Muscle layer of colon (tissue), 2 donors: ENCODE measurements around the gene TASOR.
"Not testable (repeated sequence)": the region's sequence is repeated elsewhere in the genome, so short reads cannot be mapped to it uniquely, and the experiment has no call there.

ENCODE experiments used
- H3K27ac ChIP-seq: one replicate; pipeline ENCODE4 v1.7.0; 2013; ENCODE audit warnings: low read depth, mild to moderate bottlenecking, low read length, moderate library complexity
- H3K27me3 ChIP-seq, 2 donors: one replicate each; pipeline ENCODE4 v1.7.0; 2013; ENCODE audit warnings: low read length in 2 of 2, mild to moderate bottlenecking in 2 of 2; ENCODE audit not compliant: insufficient read depth in 2 of 2, control insufficient read depth in 1 of 2
- H3K36me3 ChIP-seq: one replicate; pipeline ENCODE4 v1.7.0; 2013; ENCODE audit warnings: mild to moderate bottlenecking, low read length; ENCODE audit not compliant: insufficient read depth
- H3K4me1 ChIP-seq: one replicate; pipeline ENCODE4 v1.7.0; 2013; ENCODE audit warnings: mild to moderate bottlenecking, low read length; ENCODE audit not compliant: insufficient read depth
- H3K4me3 ChIP-seq, 2 donors: one replicate each; pipeline ENCODE4 v1.7.0; 2013; ENCODE audit warnings: low read length in 2 of 2, low read depth in 1 of 2, mild to moderate bottlenecking in 1 of 2, moderate library complexity in 1 of 2
- H3K9ac ChIP-seq: one replicate; pipeline ENCODE4 v1.7.0; 2013; ENCODE audit warnings: low read length
- H3K9me3 ChIP-seq: one replicate; pipeline ENCODE4 v1.7.0; 2013; ENCODE audit warnings: mild to moderate bottlenecking, low read length
- donor health status: abdominal sarcoma.
- donor health status: Adenocarcinoma of cecum.

TASOR gene

DNA sequence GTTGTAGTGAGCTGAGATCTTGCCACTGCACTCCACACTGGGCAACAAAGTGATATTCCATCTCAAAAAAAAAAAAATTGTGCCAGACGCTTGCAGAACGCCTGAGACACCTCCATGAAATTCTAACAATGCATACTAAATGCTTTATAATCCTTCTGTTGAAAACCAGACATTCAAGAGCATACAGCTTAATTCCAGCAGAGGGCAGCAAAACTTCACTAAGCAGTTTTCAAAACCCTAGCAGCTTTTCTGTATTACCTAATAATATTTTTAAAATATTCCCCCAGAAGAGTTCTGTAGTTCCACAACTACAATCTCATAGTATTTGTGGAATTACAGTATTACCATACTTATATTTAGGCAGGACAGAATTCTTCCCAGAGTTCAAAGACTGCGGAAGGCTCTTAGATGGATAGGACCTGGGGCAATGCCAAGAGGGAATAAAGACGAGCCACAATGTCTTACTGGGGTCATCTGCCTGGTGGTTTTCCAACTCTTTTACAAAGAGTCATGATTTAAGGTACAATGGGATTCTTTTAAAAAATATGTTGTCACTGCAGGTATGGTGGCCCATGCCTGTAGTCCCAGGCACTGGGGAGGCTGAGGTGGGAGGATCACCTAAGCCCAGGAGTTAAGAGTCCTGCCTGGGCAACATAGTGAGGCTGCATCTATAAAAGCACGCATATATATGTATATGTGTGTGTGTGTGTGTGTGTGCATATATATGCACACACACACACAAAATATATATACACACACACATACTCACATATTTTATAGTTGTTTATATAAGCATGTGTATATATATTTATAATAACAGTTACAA, 19.6 kb upstream of the TASOR start:
- Histone ChIP-seq H3K9ac (no peak overlapping the region), H3K27me3 (no peaks in the 10 kb centered on the region), H3K4me1 (peaks cover 4% of the 10 kb centered on the region), H3K27ac (no peak overlapping the region), H3K9me3 (no peaks in the 10 kb centered on the region), H3K4me3 (no peak overlapping the region), H3K36me3 (no peaks in the 10 kb centered on the region)

DNA sequence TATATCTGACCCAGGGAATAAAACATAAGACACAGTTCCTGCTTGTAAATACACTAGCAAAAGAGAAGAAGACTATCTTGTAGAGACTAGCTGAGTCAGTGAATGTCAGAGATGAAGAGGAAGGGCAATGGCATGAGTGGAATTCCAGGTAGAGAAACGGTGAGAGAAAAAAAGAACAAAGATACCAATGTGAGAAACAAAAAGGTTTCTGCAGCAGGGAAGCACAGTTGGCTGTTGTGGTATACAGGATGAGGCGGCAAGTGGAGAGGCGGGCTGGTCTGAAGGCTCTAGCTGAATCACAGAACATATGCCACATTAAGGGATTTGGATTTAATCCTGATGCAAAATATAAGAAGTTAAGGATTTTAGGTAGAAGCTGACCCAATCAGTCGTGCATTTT, 17.1 kb upstream of the TASOR start:
- Histone ChIP-seq H3K4me3 (no peak overlapping the region), H3K36me3 (no peaks in the 10 kb centered on the region), H3K4me1 (peaks cover 4% of the 10 kb centered on the region), H3K9ac (no peak overlapping the region), H3K27me3 (no peaks in the 10 kb centered on the region), H3K9me3 (no peaks in the 10 kb centered on the region), H3K27ac (no peak overlapping the region)

DNA sequence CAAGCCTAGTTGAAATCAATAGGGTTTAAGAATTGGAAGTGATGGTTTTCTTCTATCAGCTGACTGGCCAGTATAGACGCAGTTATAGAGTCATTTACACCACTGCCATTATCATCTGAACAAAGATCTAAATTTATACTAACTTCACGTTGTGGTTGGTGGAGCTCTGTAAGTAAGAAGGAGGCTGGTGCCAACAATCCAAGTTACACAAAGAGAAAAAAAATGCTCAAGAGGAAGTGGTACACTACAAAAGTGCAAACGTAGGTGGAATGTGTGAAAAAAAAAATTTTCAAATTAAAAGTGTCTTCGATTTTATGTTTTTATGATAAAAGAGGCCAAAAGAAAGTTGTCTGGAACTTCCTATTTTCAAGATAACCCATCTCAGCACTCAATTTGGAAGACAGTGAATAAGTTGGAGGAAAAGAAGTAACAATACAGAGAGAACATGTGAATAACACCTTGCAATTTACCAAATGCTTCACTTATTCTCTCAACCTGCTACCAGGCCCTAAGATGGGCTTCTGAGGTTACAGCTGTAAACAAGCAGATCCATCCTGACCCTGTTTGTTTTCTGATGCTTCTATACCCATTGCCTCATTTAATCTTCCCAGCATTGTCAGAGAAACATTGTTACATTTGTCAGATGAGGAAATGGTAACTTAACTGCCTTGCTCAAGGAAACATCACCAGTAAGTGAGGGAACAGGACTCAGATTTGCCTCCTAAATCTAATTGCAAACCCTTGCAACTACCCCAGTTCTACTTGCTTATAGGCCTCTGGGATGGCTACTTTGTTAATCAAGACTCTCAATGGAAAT, 12.0 kb upstream of the TASOR start:
- H3K4me3 ChIP-seq, result no peak overlapping the region
- H3K27ac ChIP-seq, result no peak overlapping the region
- H3K27me3 ChIP-seq, result no peaks in the 10 kb centered on the region
- no peaks in the 10 kb centered on the region for H3K36me3 ChIP-seq
- no peak overlapping the region for H3K9ac ChIP-seq
- H3K4me1 ChIP-seq, result no peaks in the 10 kb centered on the region
- H3K9me3 ChIP-seq, result no peaks in the 10 kb centered on the region

DNA sequence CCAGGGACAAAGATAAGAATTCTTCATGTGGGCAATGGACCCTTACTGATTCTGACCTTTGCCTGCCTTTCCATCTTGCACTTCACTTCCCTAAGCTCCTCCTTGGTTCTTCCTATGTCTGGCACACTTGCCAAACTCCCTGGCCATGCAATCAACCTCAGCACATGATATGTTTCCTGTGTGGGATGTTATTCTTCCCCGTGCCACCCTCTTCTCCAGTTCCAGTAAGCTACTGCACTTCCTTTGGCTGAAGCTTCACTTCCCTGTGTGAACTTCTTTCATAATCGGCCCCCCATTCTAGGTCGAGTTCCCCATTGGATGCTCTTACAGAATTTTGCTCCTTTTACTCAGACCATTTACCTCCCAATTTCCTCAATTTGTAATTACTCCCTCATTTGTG, 10.7 kb upstream of the TASOR start:
- H3K4me1 ChIP-seq, result no peaks in the 10 kb centered on the region
- no peaks in the 10 kb centered on the region for H3K9me3 ChIP-seq
- H3K9ac ChIP-seq, result no peak overlapping the region
- H3K4me3 ChIP-seq, result no peak overlapping the region
- H3K27ac ChIP-seq, result no peak overlapping the region
- H3K27me3 ChIP-seq, result no peaks in the 10 kb centered on the region
- H3K36me3 ChIP-seq, result no peaks in the 10 kb centered on the region

DNA sequence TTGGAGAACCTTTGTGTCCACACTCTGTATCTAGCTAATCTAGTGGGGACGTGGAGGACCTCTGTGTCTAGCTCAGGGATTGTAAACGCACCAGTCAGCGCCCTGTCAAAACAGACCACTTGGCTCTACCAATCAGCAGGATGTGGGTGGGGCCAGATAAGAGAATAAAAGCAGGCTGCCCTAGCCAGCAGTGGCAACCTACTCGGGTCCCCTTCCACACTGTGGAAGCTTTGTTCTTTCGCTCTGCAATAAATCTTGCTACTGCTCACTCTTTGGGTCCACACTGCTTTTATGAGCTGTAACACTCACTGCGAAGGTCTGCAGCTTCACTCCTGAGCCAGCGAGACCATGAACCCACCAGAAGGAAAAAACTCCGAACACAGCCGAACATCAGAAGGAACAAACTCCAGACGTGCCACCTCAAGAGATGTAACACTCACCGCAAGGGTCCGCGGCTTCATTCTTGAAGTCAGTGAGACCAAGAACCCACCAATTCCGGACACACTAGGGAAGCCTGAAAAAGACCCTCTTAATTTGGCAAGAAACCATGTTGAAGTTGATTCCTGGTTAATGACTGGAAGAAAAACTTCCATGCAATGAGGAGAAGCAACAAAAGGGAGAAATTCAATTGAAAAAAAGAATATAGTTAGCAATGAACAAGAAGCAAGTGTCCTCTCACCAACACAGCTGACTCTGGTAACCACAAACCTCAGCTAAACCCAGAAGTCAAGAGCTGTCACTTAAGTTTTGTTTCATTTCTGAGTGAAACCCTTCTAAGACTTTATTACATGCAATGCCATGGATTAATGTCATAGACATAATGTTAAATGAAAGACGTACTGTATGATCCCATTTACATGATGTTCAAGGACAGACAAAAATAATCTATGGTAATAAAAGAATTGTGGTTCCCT, 9.7 kb upstream of the TASOR start:
- not testable (repeated sequence) for H3K27ac ChIP-seq, H3K36me3 ChIP-seq, H3K9me3 ChIP-seq, H3K4me3 ChIP-seq, H3K4me1 ChIP-seq, H3K27me3 ChIP-seq, H3K9ac ChIP-seq

DNA sequence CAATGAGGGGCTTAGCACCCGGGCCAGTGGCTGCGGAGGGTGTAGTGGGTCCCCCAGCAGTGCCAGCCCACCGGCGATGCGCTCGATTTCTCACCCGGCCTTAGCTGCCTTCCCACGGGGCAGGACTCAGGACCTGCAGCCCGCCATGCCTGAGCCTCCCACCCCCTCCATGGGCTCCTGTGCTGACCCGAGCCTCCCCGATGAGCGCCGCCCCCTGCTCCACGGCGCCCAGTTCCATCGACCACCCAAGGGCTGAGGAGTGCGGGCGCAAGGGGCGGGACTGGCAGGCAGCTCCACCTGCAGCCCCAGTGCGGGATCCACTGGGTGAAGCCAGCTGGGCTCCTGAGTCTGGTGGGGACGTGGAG, 8.9 kb upstream of the TASOR start:
- not testable (repeated sequence) for H3K27me3 ChIP-seq, H3K36me3 ChIP-seq, H3K9ac ChIP-seq, H3K9me3 ChIP-seq, H3K27ac ChIP-seq, H3K4me3 ChIP-seq, H3K4me1 ChIP-seq

DNA sequence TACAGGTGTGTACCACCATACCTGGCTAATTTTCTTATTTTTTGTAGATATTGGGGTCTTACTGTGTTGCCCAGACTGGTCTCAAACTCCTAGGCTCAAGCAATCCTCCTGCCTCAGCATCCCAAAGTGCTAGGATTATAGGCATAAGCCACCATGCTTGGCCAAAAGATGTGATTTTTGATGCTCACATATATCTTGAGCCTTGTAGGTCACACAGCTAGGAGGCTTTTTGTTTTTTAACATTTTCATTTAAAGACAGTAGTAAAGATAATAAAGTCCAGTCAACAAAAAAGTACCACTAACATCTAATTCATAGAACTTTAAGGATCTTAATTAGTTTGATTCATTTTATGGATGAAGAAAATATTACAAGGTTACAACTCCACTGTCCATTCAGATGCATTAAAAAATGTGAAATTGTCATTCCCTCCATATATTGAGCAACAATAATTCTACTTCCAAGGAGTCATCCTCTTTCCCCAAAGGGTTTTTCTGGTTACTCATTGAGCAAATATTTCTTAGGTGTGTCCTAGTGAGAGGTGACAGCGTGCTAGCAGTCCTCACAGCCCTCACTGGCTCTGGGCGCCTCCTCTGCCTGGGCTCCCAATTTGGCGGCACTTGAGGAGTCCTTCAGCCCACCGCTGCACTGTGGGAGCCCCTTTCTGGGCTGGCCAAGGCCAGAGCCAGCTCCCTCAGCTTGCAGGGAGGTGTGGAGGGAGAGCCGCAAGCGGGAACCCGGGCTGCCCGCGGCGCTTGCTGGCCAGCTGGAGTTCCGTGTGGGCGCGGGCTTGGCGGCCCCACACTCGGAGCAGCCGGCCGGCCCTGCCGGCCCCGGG, 8.3 kb upstream of the TASOR start:
- H3K9ac ChIP-seq, result no peak overlapping the region
- H3K27ac ChIP-seq, result no peak overlapping the region
- H3K4me3 ChIP-seq, result no peak overlapping the region
- no peaks in the 10 kb centered on the region for H3K9me3 ChIP-seq
- H3K36me3 ChIP-seq, result no peaks in the 10 kb centered on the region
- H3K27me3 ChIP-seq, result no peaks in the 10 kb centered on the region
- H3K4me1 ChIP-seq, result no peaks in the 10 kb centered on the region

DNA sequence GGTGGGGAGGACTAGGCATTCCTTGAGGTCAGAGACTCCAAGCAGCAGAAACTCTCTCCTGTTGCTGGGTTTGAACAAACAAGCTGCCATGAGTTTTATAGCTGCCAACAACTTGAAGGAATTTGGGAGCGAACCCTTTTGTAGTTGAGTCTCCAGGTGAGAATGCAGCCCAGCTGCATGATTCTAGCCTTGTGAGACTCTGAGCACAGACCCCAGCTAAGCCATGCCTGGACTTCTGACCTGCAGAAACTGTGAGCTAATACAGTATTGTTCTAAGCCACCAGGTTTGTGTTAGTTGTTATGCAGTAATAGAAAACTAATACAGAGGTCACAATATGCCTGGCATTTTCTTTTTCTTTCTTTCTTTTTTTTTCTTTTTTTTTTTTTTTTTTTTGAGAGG, 6.2 kb upstream of the TASOR start:
- Histone ChIP-seq H3K27ac (no peak overlapping the region), H3K4me1 (no peaks in the 10 kb centered on the region), H3K27me3 (no peaks in the 10 kb centered on the region), H3K9ac (no peak overlapping the region), H3K9me3 (no peaks in the 10 kb centered on the region), H3K36me3 (no peaks in the 10 kb centered on the region), H3K4me3 (no peak overlapping the region)

DNA sequence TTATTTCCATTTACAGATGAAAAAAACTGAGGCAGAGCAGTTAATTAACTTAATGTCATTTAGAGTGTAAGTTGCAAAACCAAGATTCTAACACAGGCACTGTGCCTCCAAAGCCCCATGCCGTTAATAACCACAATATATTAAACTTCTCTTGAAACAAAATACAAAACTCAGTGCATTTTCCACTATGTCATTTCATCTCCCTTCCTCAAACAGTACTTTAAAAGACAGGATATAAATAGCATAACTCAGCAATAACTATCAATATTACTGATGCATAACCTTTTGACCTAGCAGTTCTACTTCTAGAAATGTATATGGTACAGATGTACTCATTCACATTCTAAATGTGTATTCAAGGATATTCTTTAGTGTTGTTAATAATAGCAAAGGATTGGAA, 5.1 kb upstream of the TASOR start:
- Histone ChIP-seq H3K9me3 (no peaks in the 10 kb centered on the region), H3K9ac (no peak overlapping the region), H3K27me3 (no peaks in the 10 kb centered on the region), H3K4me1 (peaks cover 5% of the 10 kb centered on the region), H3K36me3 (no peaks in the 10 kb centered on the region), H3K27ac (no peak overlapping the region), H3K4me3 (no peak overlapping the region)

DNA sequence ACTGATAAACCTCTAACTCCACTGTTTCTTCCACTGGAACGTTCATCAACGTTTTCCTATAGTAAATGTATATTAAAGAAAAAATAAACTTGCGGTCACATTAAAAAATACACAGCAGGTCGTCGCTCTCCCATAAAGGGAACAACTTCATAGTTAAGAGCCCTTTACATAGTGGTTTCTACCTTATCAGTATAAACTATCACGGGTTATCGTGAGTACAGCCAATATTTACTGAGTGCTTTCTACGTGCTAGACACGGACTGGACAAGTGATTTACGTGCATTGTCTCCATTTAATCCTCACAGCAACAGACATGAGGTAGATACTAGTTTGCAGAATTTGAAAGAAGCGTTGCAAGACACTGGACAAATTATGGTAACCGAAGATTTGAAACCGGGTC, 964 bp upstream of the TASOR start:
- no peak overlapping the region for H3K9ac ChIP-seq

More for the DNA sequence above, 964 bp upstream of the TASOR start:
- peaks cover 25% of the 10 kb centered on the region for H3K4me1 ChIP-seq
- H3K4me3 ChIP-seq, result no peak overlapping the region
- no peaks in the 10 kb centered on the region for H3K27me3 ChIP-seq
- no peaks in the 10 kb centered on the region for H3K36me3 ChIP-seq
- H3K9me3 ChIP-seq, result no peaks in the 10 kb centered on the region
- no peak overlapping the region for H3K27ac ChIP-seq
